ENCODE results near the gene GGT5. TPM values are rescaled to one million over a fixed set of nuclear protein-coding genes. Genes with fewer than 3 reads are reported as not detected.
"Not testable (repeated sequence)": the region's sequence is repeated elsewhere in the genome, so short reads cannot be mapped to it uniquely, and the experiment has no call there.

Gene GGT5, protein sequence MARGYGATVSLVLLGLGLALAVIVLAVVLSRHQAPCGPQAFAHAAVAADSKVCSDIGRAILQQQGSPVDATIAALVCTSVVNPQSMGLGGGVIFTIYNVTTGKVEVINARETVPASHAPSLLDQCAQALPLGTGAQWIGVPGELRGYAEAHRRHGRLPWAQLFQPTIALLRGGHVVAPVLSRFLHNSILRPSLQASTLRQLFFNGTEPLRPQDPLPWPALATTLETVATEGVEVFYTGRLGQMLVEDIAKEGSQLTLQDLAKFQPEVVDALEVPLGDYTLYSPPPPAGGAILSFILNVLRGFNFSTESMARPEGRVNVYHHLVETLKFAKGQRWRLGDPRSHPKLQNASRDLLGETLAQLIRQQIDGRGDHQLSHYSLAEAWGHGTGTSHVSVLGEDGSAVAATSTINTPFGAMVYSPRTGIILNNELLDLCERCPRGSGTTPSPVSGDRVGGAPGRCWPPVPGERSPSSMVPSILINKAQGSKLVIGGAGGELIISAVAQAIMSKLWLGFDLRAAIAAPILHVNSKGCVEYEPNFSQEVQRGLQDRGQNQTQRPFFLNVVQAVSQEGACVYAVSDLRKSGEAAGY
- 20.5 and 30.7 TPM in 2 replicates for total RNA-seq
- 16.2 TPM for polyA plus RNA-seq (2012)

DNA sequence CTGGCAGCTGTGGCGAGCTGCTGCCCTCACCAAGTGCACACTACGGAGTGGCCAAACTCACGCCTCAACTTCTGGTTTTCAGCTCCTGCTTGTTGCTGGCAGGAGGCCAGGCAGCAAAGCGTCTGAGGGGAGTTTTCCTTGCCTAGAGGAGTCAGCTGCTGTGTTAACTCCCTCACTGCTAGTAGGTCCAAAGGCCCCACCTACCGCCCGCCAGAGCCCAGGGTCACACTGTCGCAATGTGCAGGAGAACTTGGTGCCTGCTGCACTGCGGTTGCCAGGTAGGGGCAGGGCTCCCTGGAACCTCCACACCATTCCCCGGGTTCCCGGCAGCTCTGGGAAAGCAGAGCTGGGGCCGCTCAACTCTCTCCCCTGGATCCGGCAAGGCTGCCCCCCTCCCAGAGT, at the start of gene GGT5:
GGT5 (minus strand) TSS at position 53 of the 402 bp plus-strand sequence. CDS start 357 bp downstream, outside the sequence.
- peak; percentile 41 for DNase-seq (ENCODE audit: low read depth)

DNA sequence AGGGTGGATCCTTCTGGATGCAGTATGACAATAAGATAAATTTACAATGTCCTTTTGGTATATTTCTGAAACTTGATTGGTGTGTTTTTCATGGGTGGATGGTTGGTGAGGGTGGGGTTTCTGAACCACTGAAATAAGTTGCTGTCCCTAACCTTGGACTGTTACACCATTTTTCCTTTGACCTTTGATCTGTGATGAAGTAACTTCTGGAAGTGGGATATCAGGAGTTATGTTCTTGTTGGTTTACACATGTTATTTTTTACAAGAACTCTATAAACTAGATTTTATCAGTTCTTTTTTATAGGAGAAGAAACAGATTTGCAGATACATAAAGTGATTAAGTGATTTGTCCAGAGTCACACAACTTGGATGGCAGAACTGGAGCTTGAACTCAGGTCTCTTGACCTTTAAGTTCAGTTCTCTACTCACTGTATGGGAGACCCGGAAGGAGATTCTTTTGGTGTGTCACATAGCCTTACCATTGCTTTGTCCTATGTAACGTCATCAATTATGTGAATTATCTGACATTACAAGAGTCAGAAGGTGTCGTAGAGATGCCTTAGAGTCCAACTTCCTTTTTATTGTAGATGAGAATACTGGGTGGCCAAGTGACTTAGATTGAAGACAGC, 47.4 kb upstream of the GGT5 start:
- not testable (repeated sequence) for DNase-seq (ENCODE audit: low read depth)

DNA sequence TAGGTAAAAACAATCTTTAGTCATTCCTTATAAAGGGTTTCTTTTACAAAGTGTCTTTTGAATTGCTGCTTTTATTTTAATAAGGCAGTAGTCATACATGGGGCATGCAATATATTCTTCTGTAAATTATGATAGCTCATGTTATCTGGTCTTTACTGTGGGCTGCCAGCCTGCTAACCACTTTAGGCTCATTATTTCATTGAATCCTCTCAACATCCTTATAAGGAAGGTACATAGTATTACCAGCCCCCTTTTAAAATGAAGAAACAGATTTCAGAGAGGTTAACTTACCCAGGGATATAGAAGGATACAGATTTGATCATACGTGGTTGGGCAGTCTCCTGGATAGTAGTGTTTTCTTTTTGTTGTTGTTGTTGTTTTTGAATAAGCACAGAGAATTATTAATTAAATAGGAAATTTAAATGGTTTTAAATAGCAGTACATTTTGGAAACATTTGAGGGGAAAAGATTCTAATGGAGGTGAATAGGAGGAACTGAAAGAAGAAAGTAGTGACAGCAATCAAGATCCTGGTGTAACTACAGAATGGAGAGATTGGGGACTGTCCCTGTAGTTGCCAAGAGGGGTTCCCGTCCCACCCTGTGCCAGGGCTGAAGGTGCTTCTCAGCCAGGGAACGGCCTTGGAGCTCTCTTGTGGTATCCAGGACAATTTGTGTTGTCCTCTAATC, 46.8 kb upstream of the GGT5 start:
- no peak for DNase-seq (ENCODE audit: low read depth)

DNA sequence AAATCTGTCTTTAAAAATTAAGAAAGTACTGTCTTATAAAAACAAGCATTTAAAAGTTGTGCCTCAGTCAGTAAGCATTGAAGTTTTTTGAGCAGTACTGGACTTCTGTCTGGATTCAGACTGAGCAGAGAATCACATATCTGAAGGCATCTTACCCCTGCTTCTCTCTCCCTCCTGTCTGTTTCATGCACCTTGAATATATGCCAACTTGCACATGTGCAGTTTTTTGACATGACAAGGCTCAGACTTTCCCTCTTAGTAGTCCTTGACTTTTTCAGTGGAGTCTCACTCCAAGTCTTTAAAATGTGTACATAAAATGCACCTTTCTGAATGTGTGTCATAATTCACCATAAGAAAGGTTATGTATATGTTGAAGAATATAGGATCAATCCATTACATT, 45.6 kb upstream of the GGT5 start:
- peak; percentile 20 for DNase-seq (ENCODE audit: low read depth)

DNA sequence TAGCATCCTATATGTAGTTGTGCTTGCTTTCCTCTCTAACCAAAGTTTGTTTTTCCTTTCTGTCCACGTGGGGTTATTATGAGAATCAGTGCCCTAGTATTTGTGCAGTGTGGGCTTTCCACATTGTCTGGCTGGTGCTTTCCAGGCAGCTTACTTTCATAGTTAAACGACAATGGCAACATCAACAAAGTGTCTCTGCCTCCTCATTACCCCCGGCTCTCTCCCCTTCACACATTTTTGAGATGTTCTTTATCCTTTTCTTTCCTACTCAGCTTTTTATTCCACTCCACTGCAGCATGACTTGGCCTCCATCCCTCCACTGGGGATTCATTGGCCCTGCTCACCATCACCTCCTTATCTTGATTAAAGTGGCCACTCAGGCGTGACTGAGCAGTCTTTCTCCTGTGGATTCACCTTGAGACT, 44.9 kb upstream of the GGT5 start:
- DNase-seq (ENCODE audit: low read depth): no peak

DNA sequence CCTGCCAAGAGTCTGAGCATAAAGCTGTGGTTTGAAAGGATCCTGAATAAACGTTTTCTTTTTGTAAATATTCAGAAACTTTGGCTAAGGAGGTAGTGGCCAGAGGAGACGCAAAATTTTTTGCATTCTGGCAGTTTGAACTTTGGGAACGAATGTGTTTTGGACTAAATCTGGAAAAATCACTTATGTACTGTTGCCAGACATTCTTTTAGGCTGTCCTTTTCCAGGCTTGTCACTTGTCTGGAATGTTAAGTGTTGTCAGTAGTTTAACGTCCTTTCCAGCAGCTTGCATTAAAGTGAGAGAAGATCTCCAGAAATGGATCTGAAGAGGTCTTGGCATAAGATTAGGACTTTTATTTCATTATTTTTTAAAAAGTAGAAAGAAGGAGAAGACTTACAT, 44.2 kb upstream of the GGT5 start:
- DNase-seq (ENCODE audit: low read depth): peak; percentile 59

DNA sequence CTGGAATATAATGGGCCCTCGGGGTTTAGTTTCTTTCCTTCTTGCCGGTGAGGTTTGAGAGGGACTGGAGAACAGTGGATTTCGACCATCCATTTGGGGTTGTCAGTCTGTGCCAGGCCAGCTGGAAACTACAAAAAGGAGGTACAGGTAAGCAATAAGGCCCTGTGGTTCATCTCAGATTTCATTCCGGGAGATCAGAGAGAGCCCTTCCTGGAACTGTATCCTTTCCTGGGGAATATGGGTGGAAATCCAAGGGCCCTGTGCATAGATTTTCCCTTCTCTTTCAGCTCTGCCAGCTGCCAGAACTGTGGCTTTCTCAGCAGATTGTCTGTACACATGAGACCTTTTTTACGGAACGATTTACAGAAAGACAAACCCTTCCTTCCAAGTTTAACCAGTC, 42.9 kb upstream of the GGT5 start:
- not testable (repeated sequence) for DNase-seq (ENCODE audit: low read depth)

DNA sequence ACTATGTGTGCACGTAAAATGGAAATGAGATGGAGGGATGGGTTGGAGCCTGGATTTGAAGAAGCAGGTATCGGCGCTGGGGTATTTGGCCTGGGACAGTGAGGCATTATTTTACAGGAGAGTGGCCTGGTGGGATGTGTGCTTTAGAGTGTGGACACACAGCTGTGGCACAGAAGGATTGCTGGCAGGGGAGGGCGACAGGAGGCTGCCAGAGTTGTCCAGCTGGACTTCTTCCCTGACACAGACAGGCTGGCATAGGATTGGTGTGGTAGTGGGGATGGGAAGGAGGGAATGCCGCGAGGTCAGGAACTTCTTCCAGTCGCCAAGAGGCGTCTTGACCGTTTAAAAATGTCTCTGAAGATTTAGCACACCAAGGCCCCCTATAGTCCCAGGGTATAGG, 42.3 kb upstream of the GGT5 start:
- not testable (repeated sequence) for DNase-seq (ENCODE audit: low read depth)

DNA sequence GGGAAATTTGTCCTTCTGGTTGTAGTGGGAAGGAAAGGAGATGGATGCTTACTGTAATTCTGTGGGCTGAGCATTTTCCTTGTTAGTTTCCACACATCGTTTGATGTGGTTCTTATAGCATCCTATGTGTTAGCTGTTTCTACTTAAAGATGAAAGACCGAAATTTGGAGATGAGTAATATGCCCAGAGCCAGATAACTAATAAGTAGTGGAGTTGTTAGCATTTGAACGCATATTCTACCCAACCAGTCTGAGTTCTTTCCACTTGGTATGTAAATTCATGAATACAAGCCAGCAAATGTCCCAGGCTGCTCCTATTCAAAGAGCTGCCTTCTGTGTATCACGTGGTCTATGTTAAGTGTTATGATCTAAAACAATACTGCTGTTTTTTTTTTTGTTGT, 40.4 kb upstream of the GGT5 start:
- DNase-seq (ENCODE audit: low read depth): no peak

DNA sequence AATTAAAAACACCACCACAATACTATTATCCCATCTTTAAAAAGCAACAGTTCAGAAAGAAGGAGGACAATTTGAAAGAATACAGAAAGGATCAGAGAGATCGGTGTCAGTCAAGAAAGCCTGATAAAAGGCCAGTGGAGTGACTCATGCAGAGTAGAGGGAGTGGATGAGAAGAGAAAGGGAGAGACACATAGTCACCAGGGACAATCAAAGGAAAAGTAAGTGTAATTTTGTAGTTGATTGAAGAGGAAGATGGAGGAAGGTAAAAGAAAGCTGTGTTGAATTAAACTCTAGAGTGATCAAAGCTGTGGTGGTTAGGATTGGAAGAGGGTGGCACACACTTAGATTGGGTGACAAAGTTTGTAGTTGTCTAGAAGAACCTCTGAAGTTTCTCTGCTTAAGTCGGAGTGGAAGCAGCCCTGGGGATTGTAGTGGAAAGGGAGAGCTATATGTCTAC, 39.9 kb upstream of the GGT5 start:
- DNase-seq (ENCODE audit: low read depth): peak; percentile 39

DNA sequence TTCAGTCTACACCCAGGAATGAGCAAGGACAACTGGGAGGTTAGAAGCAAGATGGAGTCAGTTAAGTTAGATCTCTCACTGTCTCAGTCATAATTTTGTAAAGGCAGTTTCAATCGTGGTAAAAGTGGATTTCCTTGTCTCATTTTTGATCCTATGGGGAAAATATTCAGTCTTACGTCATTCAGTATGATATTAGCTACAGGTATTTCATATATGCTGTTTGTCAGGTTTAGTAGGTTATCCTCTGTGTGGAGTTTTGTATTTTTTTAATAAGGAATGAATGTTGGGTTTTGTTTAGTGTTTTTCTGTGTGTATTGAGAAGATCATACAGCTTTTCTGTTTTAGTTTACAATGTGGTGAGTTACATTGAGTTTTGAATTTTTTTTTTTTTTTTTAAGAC, 37.5 kb upstream of the GGT5 start:
- DNase-seq (ENCODE audit: low read depth): no peak

DNA sequence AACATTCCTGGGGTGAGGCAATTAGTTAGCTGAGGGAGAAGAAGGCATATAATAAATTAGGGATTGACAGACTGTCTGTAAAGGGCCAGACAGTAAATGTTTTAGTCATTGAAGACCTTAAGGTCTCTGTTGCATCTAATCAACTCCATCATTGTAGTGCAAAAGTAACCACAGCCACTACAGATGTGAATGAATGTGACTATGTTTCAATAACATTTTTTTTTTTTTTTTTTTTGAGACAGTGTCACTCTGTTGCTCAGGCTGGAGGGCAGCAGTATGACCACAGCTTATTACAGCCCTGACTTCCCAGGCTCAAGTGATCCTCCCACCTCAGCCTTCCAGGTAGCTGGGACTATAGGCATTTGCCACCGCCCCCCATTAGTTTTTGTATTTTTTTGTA, 35.5 kb upstream of the GGT5 start:
- DNase-seq (ENCODE audit: low read depth): not testable (repeated sequence)

DNA sequence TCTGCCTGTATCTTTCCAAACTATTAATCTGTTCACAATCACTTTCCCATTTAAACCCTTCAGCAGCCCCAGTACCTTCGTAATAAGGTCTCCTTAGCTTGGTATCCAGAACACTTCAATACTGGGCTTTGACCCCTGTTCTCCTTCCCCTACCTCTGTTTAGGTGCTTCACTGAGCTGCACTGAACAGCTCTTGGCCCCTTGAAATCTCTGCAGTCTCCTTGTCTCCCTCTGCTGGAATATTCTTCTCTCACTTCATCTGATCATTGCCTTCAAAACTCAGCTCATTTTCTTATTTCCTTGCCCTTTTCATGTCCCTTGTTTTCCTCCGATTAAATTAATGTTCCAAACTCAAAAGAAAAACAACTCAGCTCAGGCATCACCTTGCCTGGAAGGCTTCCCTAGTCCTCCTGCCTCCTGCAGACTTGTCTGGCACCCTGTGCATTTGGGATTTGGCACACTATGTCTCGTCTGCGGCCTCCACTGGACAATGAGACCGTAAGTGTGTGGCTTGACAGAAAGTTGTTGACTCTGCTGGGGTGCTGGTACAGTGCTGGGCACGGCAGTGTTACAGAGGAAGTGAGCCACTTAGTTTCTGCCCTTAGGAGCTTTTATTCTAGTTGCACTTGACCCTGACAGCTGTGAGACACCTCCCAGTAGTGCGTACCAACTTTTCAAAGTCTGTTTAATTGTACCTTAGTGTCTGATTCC, 30.0 kb upstream of the GGT5 start:
- DNase-seq (ENCODE audit: low read depth): not testable (repeated sequence)

DNA sequence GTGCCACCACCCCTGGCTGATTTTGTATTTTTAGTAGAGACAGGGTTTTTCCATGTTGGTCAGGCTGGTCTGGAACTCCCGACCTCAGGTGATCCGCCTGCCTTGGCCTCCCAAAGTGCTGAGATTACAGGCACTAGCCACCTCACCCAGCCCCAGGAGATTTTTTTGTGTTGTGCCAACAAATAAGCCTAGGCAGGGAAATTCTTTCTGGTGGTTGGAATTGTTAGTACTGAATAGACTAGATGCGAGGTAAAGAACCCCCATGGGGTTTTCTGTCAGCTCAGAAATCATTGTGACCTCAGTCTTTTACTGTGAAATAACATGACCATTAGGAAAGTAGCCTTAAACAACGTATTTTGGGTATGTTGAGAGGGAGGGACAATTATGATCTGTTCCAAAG, 29.0 kb upstream of the GGT5 start:
- DNase-seq (ENCODE audit: low read depth): not testable (repeated sequence)

DNA sequence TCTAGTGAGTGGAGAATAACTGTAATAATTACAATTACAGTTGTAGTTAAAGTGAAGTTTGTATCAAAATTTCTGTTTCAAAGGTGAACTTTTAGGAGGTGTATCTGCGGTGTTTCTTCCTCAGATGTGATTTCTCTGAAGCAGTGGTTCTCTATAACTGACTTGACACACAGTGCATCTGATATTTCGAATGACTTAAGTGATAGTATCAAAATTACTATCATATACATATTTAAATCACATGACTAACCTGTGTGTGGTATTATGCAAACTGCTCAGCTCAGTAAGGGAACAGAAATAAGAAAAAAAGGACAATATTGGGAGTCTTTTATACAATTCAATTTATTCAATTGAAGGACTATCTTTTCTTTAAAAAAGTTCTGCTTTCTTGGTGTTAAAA, 28.1 kb upstream of the GGT5 start:
- DNase-seq (ENCODE audit: low read depth): not testable (repeated sequence)

DNA sequence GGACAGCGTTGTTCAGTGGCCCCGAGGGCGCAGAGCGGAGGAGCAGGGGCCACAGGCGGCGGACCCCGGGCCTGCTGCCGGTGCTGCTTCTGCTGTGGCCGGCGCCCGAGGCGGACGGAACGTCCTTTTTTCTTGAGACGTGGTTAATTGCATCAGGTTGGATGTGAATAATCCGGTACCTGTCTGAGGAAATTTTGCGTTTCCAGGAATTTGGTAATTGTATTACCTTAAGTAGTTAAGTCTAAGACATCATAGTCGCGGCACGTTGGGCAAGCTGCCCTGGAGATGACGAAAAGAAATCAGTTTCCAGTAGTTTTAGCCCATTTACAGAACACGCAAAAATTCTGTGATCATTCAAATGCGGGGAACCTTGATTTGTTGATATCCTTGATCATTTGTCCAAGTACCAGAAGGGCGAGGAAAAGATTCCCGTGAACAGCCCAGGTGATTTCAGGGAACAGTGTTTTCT, 26.5 kb upstream of the GGT5 start:
- DNase-seq (ENCODE audit: low read depth): no peak

DNA sequence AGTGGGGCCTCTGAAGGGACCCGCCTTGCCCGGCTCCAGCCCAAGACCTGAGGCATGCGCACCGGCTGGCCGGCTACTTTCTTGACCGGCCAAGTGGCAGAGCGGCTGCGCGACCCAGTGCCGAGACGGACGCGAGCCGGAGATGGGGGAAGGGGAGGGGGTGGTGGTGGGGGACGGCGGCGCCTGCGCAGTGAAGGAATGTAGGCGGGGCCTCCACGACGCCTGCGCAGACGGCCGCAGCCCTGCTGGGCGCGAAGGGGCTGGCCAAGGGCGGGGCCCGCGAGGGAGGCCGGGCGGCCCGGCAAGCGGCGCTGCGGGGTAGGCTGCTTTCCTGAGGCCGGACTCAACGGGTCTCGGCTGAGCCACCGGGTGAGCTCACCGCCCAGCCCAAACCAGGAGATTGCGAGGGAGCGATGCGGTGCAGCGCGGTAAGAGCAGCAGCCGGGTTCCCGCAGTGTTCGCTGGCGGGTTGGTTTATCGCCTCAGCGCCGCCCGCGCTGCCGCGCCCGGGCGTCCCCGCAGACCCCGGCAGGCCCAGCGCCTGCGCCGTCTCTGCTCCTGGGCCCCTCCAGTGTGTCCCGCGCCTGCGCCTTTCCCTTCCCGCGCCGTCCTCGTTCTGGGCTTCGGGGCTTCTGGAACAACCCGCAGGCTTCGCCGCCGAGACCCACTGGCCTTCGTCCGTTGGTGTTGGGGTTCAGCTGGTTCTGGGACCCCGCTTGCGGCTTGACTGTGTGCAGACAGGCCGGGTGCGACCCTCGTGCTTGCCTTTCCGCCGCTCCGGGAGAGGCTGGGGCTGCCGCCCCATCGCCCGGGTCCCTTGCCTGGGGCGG, 25.9 kb upstream of the GGT5 start, which contains the start of gene SPECC1L:
SPECC1L (plus strand) TSS at position 276 of the 830 bp plus-strand sequence. CDS start 31,401 bp downstream, outside the sequence.
- DNase-seq (ENCODE audit: low read depth): peak; percentile 92

DNA sequence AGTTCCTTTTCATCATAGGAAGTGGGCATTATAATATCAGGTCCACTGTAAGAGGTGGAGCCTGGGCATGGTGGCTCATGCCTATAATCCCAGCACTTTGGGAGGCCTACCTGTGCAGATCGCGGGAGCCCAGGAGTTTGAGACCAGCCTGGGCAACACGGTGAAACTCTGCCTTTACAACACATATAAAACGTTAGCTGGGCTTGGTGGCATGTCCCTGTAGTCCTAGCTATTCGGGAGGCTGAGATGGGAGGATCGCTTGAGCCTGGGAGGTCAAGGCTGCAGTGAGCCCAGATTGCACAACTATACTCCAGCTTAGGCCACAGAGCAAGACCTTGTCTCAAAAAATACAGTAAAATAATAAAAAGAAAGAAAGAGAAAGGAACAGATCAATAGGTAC, 21.6 kb upstream of the GGT5 start:
- not testable (repeated sequence) for DNase-seq (ENCODE audit: low read depth)

DNA sequence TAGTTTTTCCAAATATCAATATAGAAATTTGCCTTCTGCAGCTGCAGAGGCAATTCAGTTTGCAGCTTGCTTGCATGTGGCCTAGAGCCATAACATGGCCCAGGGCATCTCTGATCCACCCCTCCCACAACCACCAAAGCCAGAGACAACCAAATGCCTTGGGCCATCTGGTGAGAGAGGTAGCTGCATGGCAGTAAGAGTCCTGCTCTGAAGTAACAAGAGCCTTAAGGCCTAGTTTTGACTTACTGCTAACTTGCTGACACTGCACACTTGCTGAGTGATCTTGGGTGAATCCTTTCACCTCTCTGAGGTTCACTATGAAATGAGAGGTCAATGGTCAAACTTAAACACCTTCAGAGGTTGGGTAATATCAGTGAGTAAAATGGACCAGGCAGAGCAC, 20.9 kb upstream of the GGT5 start:
- peak; percentile 59 for DNase-seq (ENCODE audit: low read depth)

Measured in myocyte (in vitro differentiated cells).